SHP77 treated with DMSO at 0.1 percent for 48 hours (cell line): ENCODE measurements around the gene KIR2DL4.
"Not testable (repeated sequence)": the region's sequence is repeated elsewhere in the genome, so short reads cannot be mapped to it uniquely, and the experiment has no call there.

Experiments
- DNase-seq: peaks from one replicate; lab custom pipeline; 2025; lab: John Stamatoyannopoulos, UW

The KIR2DL4 gene

GRCh38 chr19:54803410-54803809 lies at the start of gene KIR2DL4:
KIR2DL4 (plus strand) TSS chr19:54803610; CDS start chr19:54803652, 42 bp downstream.
- no peak for DNase-seq

- DNase-seq: not testable (repeated sequence)
These were observed 47.0 kb upstream of the KIR2DL4 start for GRCh38 chr19:54756204-54757110.

- not testable (repeated sequence) for DNase-seq
These were observed 44.8 kb upstream of the KIR2DL4 start for GRCh38 chr19:54758577-54758976.

- DNase-seq: not testable (repeated sequence)
These were observed 39.2 kb upstream of the KIR2DL4 start for GRCh38 chr19:54764219-54764618.

- not testable (repeated sequence) for DNase-seq
These were observed 36.9 kb upstream of the KIR2DL4 start for GRCh38 chr19:54766464-54766863.

GRCh38 chr19:54769646-54770045 lies 33.8 kb upstream of the KIR2DL4 start, which contains the start of gene KIR2DL1:
KIR2DL1 (plus strand) TSS chr19:54769793; CDS start chr19:54769851, 58 bp downstream.
- not testable (repeated sequence) for DNase-seq

GRCh38 chr19:54770511-54770910 lies 32.9 kb upstream of the KIR2DL4 start:
- DNase-seq: not testable (repeated sequence)

GRCh38 chr19:54771018-54771960 lies 32.1 kb upstream of the KIR2DL4 start:
- not testable (repeated sequence) for DNase-seq

GRCh38 chr19:54772666-54773065 lies 30.7 kb upstream of the KIR2DL4 start:
- DNase-seq: not testable (repeated sequence)

GRCh38 chr19:54775095-54775815 lies 28.2 kb upstream of the KIR2DL4 start:
- DNase-seq: not testable (repeated sequence)

- not testable (repeated sequence) for DNase-seq
These were observed 27.6 kb upstream of the KIR2DL4 start for GRCh38 chr19:54775830-54776229.

- not testable (repeated sequence) for DNase-seq
These were observed 25.6 kb upstream of the KIR2DL4 start for GRCh38 chr19:54777851-54778250.

GRCh38 chr19:54778896-54779295 lies 24.5 kb upstream of the KIR2DL4 start:
- not testable (repeated sequence) for DNase-seq

GRCh38 chr19:54782916-54783315 lies 20.5 kb upstream of the KIR2DL4 start:
- DNase-seq: not testable (repeated sequence)

GRCh38 chr19:54786091-54786723 lies 17.2 kb upstream of the KIR2DL4 start:
- DNase-seq: peak; percentile 85

GRCh38 chr19:54788154-54788553 lies 15.3 kb upstream of the KIR2DL4 start:
- DNase-seq: not testable (repeated sequence)

- no peak for DNase-seq
These were observed 12.7 kb upstream of the KIR2DL4 start for GRCh38 chr19:54790711-54791110.

GRCh38 chr19:54791476-54791875 lies 11.9 kb upstream of the KIR2DL4 start:
- DNase-seq: no peak

GRCh38 chr19:54792814-54793213 lies 10.6 kb upstream of the KIR2DL4 start:
- DNase-seq: no peak

GRCh38 chr19:54795758-54796157 lies 7.7 kb upstream of the KIR2DL4 start:
- no peak for DNase-seq

GRCh38 chr19:54804101-54804500 lies 691 bp downstream of the KIR2DL4 start:
- no peak for DNase-seq
